GM10266 (cell line): ENCODE data around the gene CSK.
A peak's percentile ranks its signal among the peaks of the same experiment; 100 is the strongest.

Experiments
- DNase-seq: peaks from one replicate; pipeline ENCODE4 v3.0.0; 2012; ENCODE audit errors: extremely low spot score
- TF ChIP-seq, protein P1 (sequence below): IDR thresholded peaks from 2 replicates; pipeline ENCODE4 v1.5.1; 2012; ENCODE audit warnings: mild to moderate bottlenecking, low read depth; ENCODE audit not compliant: control insufficient read depth, insufficient read depth; ENCODE audit errors: missing control alignments

The CSK gene

GRCh38 chr15:74840851-74841775 lies 59.2 kb downstream of the CSK start:
- no peak for DNase-seq

DNA sequence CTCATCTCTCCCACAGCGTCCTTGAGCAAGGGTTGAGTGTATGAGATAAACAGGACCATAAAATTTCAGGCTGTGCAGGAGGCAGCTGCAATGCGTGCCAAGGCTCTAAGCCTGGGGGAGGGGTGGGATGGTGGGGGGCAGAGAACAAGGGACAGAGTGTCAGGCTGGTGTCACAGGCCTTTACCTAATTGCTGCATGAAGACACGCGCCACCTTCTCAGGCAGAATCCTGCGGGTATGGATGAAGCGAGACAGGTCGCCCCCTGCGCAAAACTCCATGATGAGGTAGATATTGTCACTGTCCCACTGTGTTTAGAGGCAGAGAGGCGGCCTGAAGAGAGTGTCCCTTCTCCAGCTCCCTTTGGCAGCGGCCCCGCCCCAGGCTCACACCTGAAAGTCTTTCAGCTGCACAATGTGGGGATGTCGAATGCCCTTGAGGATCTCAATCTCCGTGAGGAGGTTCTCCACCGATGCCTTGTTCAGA lies 60.1 kb downstream of the CSK start:
- TF ChIP-seq, protein P1, sequence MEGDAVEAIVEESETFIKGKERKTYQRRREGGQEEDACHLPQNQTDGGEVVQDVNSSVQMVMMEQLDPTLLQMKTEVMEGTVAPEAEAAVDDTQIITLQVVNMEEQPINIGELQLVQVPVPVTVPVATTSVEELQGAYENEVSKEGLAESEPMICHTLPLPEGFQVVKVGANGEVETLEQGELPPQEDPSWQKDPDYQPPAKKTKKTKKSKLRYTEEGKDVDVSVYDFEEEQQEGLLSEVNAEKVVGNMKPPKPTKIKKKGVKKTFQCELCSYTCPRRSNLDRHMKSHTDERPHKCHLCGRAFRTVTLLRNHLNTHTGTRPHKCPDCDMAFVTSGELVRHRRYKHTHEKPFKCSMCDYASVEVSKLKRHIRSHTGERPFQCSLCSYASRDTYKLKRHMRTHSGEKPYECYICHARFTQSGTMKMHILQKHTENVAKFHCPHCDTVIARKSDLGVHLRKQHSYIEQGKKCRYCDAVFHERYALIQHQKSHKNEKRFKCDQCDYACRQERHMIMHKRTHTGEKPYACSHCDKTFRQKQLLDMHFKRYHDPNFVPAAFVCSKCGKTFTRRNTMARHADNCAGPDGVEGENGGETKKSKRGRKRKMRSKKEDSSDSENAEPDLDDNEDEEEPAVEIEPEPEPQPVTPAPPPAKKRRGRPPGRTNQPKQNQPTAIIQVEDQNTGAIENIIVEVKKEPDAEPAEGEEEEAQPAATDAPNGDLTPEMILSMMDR = no peak
- no peak for DNase-seq

More at GRCh38 chr15:74840851-74841775, 59.2 kb downstream of the CSK start:
- TF ChIP-seq, protein P1 = no peak

DNA sequence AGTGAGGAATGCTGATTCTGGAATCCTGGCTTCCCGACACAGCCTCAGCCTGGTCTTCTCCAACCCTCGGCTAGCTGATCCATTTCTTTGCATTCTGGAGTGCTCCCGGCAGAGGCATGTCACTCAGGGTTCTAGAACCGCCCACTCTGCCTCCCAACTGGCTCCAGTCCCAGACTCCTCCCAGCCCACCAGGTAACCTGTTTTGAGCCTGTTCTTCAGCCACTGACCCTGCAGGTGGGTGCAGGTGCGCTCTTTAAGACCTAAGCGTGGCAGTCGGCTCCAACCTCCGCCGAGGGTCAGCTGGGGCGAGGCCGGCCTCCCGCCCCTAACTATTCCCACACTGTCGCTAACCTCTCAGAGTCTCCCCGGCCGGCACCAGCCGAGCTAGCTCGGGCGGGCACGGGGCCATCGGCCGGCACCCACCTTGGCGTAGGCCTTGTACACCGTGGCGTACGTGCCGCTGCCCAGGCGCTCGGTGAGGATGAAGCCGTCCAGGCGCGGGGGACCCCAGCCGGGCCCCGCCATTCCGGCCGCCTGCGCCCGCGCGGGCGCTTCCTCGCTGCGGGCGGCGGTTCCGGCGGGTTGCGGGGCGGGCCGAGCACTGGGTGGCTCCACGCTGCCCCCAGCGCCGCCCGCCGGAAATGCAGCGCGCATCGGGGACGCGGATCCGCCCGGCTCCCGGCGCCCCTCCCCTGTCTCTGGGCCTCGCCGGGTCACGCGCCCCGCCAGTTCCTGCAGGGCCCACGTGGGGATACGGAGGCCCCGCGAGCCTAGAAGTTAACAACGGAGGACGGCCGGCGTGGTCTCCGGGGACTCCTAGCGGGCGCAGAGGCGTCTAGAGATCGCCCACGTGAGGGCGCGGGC lies 60.9 kb downstream of the CSK start, which contains the start of gene ULK3:
Gene ULK3, minus strand, starts transcription at position 576 of the 864 bp plus-strand sequence. Its CDS starts 51 bp downstream, at position 525.
- peak; percentile 98 for DNase-seq
- TF ChIP-seq, protein P1 = peak; percentile 75

GRCh38 chr15:74843445-74843828 lies 61.6 kb downstream of the CSK start:
- DNase-seq = no peak
- TF ChIP-seq, protein P1 = no peak

DNA sequence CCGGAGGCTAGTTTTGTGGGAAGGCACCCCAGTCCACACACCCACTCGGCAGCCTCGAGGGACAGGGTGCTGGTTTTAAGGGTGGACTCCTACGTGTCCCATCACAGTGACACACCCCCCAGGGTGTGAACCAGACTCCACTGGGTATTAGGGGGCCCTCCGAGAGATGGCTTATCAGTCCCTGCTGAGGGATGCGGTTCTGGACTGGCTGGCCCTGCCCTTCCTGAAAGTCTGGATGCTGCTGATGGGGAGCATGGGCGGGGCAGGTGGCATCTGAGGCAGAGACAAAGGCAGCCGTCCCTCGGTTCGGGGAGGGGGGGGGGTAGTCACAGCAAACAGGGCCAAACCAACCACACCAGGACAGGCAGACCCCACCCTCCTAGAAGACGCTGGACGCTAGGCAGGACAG lies 62.0 kb downstream of the CSK start:
- TF ChIP-seq, protein P1 = no peak
- no peak for DNase-seq

DNA sequence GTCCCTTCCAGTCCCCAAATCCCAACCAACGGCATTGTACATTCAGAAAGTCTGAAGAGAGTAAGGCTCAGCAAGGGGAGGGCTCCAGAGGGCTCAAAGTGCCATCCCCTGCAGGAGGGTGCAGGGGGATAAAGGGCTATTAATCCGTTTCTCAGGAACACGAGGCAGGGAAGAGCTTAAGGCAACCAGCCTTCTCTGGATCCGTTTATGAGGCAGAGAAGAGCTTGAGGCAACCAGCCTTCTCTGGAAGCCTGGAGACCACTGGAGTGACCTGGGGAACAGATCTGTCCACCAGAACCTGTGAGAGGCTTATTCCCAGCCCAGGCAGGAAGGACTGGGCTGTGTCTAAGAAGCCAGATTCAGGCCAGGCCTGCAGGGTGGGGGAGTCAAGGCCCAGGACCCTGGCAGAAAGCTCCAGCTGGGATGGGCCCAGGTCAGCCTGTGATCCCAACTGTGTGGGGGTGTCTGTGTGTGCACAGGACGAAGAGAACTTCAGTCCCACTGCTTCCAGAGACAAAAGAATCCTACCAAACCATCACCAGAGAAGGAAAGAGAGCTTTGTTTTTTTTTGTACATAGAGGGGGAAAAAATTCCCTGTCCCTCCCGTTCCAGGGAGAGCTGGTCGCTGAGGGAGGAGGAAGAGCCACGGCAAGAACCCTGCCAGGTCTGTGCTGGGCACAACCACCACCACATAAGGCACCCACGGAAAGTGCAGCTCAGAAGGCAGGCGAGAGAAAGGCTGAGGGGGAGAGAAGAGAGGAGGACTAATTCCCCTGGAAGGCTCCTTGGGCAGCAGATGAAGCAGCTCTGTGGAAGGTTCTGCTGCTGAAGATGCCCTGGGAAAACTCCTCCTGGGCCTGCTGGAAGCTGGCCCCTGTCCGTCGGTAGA lies 62.7 kb downstream of the CSK start:
- DNase-seq = no peak

More for the DNA sequence above, 62.7 kb downstream of the CSK start:
- TF ChIP-seq, protein P1 = no peak
